HEK293 (cell line): ENCODE data around the gene WDR4.

Source experiments
- CTCF ChIP-seq: fragments of 450-650 bp; formaldehyde crosslinking; IDR thresholded peaks from 2 replicates; pipeline ENCODE4 v1.5.1; 2016; ENCODE audit warnings: missing biosample characterization, missing genetic modification characterization
- REST ChIP-seq: fragments of 450-650 bp; formaldehyde crosslinking; IDR thresholded peaks from 2 replicates; pipeline ENCODE4 v1.5.1; 2016; ENCODE audit warnings: missing biosample characterization, missing genetic modification characterization
- ZBTB1 ChIP-seq: fragments of 450-650 bp; formaldehyde crosslinking; IDR thresholded peaks from 2 replicates; pipeline ENCODE4 v1.5.1; 2016; ENCODE audit warnings: missing biosample characterization, missing genetic modification characterization
- ZNF16 ChIP-seq: fragments of 450-650 bp; formaldehyde crosslinking; IDR thresholded peaks from 2 replicates; pipeline ENCODE4 v1.5.1; 2016; ENCODE audit warnings: low read depth, missing biosample characterization, missing genetic modification characterization
- ZNF248 ChIP-seq: fragments of 450-650 bp; formaldehyde crosslinking; IDR thresholded peaks from 2 replicates; pipeline ENCODE4 v1.5.1; 2017; ENCODE audit warnings: missing biosample characterization, missing genetic modification characterization
- ZNF596 ChIP-seq: fragments of 450-650 bp; IDR thresholded peaks from 2 replicates; pipeline ENCODE4 v1.5.0; 2018; ENCODE audit warnings: missing biosample characterization, mild to moderate bottlenecking, missing genetic modification characterization, moderate library complexity
- ZNF747 ChIP-seq: fragments of 450-650 bp; formaldehyde crosslinking; IDR thresholded peaks from 2 replicates; pipeline ENCODE4 v1.5.1; 2016; ENCODE audit warnings: missing biosample characterization, missing genetic modification characterization

- TF ChIP-seq CTCF (tag by site-specific recombination): no peak
- TF ChIP-seq REST (tag by site-specific recombination): no peak
- no peak for TF ChIP-seq ZNF747 (tag by site-specific recombination)
- TF ChIP-seq ZNF596 (tag by site-specific recombination): no peak
- no peak for TF ChIP-seq ZNF16 (tag by site-specific recombination)
- no peak for TF ChIP-seq ZBTB1
- no peak for TF ChIP-seq ZNF248 (tag by site-specific recombination)
Observed at GRCh38 chr21:42861848-42862400, 17.4 kb downstream of the WDR4 start.
